Body of pancreas (tissue), 4 donors: Measurements from ENCODE around the gene PPTC7.

Source experiments
- CTCF ChIP-seq, 7 experiments: fragments of 450-650 bp in 4 of 7; fragments of 200-600 bp in 3 of 7; sonication (generic) in 3 of 7; IDR thresholded peaks; one replicate each; pipeline ENCODE4 v1.5.1; 2016 to 2019; ENCODE audit warnings: antibody characterized with exemption in 7 of 7
- POLR2A ChIP-seq, 3 donors: fragments of 450-650 bp; IDR thresholded peaks; one replicate each; pipeline ENCODE4 v1.6.1; 2016; ENCODE audit warnings: antibody characterized with exemption in 3 of 3, mild to moderate bottlenecking in 2 of 3

GRCh38 chr12:110627500-110628195, 44.5 kb upstream of the PPTC7 start:
- TF ChIP-seq CTCF (IDR thresholded peaks at IDR 0.05) (no peak), POLR2A (IDR thresholded peaks at IDR 0.05) (no peak)
